HepG2 (cell line): ENCODE data around the gene CAMK1. TPM values are rescaled to one million over a fixed set of nuclear protein-coding genes. Genes with fewer than 3 reads are reported as not detected.

Experiments
- CHD4 ChIP-seq: fragments of 200-600 bp; sonication (generic); IDR thresholded peaks from 2 replicates; pipeline ENCODE4 v1.7.0; 2017; ENCODE audit warnings: mild to moderate bottlenecking, low read length, borderline replicate concordance
- FLYWCH1 ChIP-seq: sonication (generic); formaldehyde crosslinking; IDR thresholded peaks from 2 replicates; pipeline ENCODE4 v1.8.1; 2023; ENCODE audit warnings: mild to moderate bottlenecking, missing genetic modification reagents
- FOXO4 ChIP-seq: sonication (generic); formaldehyde crosslinking; conservative IDR thresholded peaks from 2 replicates; pipeline ENCODE4 v1.8.1; 2023; ENCODE audit warnings: missing genetic modification reagents
- JUNB ChIP-seq: sonication (generic); formaldehyde crosslinking; IDR thresholded peaks from 2 replicates; pipeline ENCODE4 v1.8.0; 2022; ENCODE audit warnings: missing genetic modification reagents, mild to moderate bottlenecking, borderline replicate concordance
- KDM5A ChIP-seq: fragments of 200-600 bp; sonication (generic); IDR thresholded peaks from 2 replicates; pipeline ENCODE4 v1.7.0; 2018; ENCODE audit warnings: antibody characterized with exemption, mild to moderate bottlenecking, low read length, borderline replicate concordance
- KLF15 ChIP-seq: sonication (generic); formaldehyde crosslinking; IDR thresholded peaks from 2 replicates; pipeline ENCODE4 v1.8.1; 2023; ENCODE audit warnings: borderline replicate concordance, mild to moderate bottlenecking, inconsistent platforms, missing genetic modification reagents, mixed read lengths
- MEF2D ChIP-seq: sonication (generic); formaldehyde crosslinking; IDR thresholded peaks from 2 replicates; pipeline ENCODE4 v1.5.1; 2020; ENCODE audit warnings: mild to moderate bottlenecking, missing genetic modification reagents
- MZF1 ChIP-seq: sonication (generic); formaldehyde crosslinking; IDR thresholded peaks from 2 replicates; pipeline ENCODE4 v1.8.1; 2023; ENCODE audit warnings: mild to moderate bottlenecking, missing genetic modification reagents, borderline replicate concordance
- NCOA1 ChIP-seq: sonication (generic); formaldehyde crosslinking; IDR thresholded peaks from 2 replicates; pipeline ENCODE4 v1.9.0; 2021; ENCODE audit warnings: missing genetic modification reagents
- NKX3-1 ChIP-seq: sonication (generic); formaldehyde crosslinking; IDR thresholded peaks from 2 replicates; pipeline ENCODE4 v1.5.0; 2020; ENCODE audit warnings: missing genetic modification reagents
- PAXIP1 ChIP-seq: sonication (generic); formaldehyde crosslinking; conservative IDR thresholded peaks from 2 replicates; pipeline ENCODE4 v1.4.0; 2020; ENCODE audit warnings: mild to moderate bottlenecking, missing genetic modification reagents, moderate library complexity
- SAP130 ChIP-seq: IDR thresholded peaks from 2 replicates; pipeline ENCODE4 v1.6.1; 2016; ENCODE audit warnings: low read depth
- THRA ChIP-seq: sonication (generic); formaldehyde crosslinking; IDR thresholded peaks from 2 replicates; pipeline ENCODE4 v1.4.0; 2020; ENCODE audit warnings: missing genetic modification reagents, borderline replicate concordance
- YEATS2 ChIP-seq: sonication (generic); formaldehyde crosslinking; IDR thresholded peaks from 2 replicates; pipeline ENCODE4 v1.4.0; 2020; ENCODE audit warnings: missing genetic modification reagents, borderline replicate concordance
- ZNF563 ChIP-seq: sonication (generic); formaldehyde crosslinking; IDR thresholded peaks from 2 replicates; pipeline ENCODE4 v1.8.0; 2022; ENCODE audit warnings: mild to moderate bottlenecking, moderate library complexity, missing genetic modification reagents
- ZNF576 ChIP-seq: sonication (generic); formaldehyde crosslinking; IDR thresholded peaks from 2 replicates; pipeline ENCODE4 v1.4.0; 2020; ENCODE audit warnings: mild to moderate bottlenecking, missing genetic modification reagents
- ZNF605 ChIP-seq: sonication (generic); formaldehyde crosslinking; IDR thresholded peaks from 2 replicates; pipeline ENCODE4 v1.8.0; 2022; ENCODE audit warnings: mild to moderate bottlenecking, missing genetic modification reagents
- ZNF75D ChIP-seq: sonication (generic); formaldehyde crosslinking; IDR thresholded peaks from 2 replicates; pipeline ENCODE4 v1.8.1; 2023; ENCODE audit warnings: missing genetic modification reagents, mild to moderate bottlenecking, borderline replicate concordance
- ZNF766 ChIP-seq: sonication (generic); formaldehyde crosslinking; IDR thresholded peaks from 2 replicates; pipeline ENCODE4 v1.5.0; 2020; ENCODE audit warnings: missing genetic modification reagents, borderline replicate concordance
- ZNF770 ChIP-seq: sonication (generic); formaldehyde crosslinking; IDR thresholded peaks from 2 replicates; pipeline ENCODE4 v1.5.0; 2020; ENCODE audit warnings: mild to moderate bottlenecking, missing genetic modification reagents
- ZNF878 ChIP-seq: sonication (generic); formaldehyde crosslinking; IDR thresholded peaks from 2 replicates; pipeline ENCODE4 v1.8.1; 2023; ENCODE audit warnings: mild to moderate bottlenecking, missing genetic modification reagents, moderate library complexity
- polyA plus RNA-seq, 8 experiments: library from polyadenylated mRNA; depleted of rRNA in 3 of 8; stranded (reverse) in 7 of 8; unstranded in 1 of 8; fragments of >200 nt; fragmentation: Illumina TruSeq in 4 of 8; extraction: Trizol in 4 of 8; gene quantifications; 2 replicates each; pipeline versions ENCODE4 v1.2.1 to v1.2.3, GENCODE V29; 2011 to 2016; ENCODE audit warnings: low read depth in 4 of 8, missing spikeins in 1 of 8, mixed read lengths in 1 of 8; ENCODE audit not compliant: insufficient read depth in 1 of 8
- total RNA-seq, 5 experiments: library from RNA; depleted of rRNA; stranded (reverse); fragments of >200 nt; fragmentation: Illumina TruSeq; extraction: Trizol; gene quantifications; 2 replicates each; pipeline ENCODE4 v1.2.3, GENCODE V29; 2016; ENCODE audit warnings: low read depth in 1 of 5

The CAMK1 gene
- total and polyA plus RNA-seq, 2 of the 13 experiments (the other 11 are each of a cell fraction or from before 2014, with no cell fraction given) = 26.4 to 53.3 TPM

GRCh38 chr3:9791790-9792404 is 22.1 kb upstream of the CAMK1 start (continued):
- no peak for TF ChIP-seq FOXO4
- TF ChIP-seq SAP130 (CRISPR knock-in tag) = no peak
- no peak for TF ChIP-seq YEATS2
- TF ChIP-seq MZF1 = no peak
- TF ChIP-seq ZNF878 (CRISPR knock-in tag) = 0 out of 2 replicates have a peak, but pooled peaks have one; percentile 15
- TF ChIP-seq FLYWCH1 (CRISPR knock-in tag) = no peak
- peak; percentile 82; the same call in 1 of the 2 replicates for TF ChIP-seq ZNF605 (CRISPR knock-in tag)
- TF ChIP-seq MEF2D (CRISPR knock-in tag) = 0 out of 2 replicates have a peak, but pooled peaks have one; percentile 15
- TF ChIP-seq ZNF770 = no peak
- TF ChIP-seq ZNF766 (CRISPR knock-in tag) = no peak
- TF ChIP-seq KDM5A = peak; percentile 76; the same call in 1 of the 2 replicates
- TF ChIP-seq ZNF576 (CRISPR knock-in tag) = no peak
- no peak for TF ChIP-seq ZNF563 (CRISPR knock-in tag)
- TF ChIP-seq JUNB (CRISPR knock-in tag) = no peak
- TF ChIP-seq CHD4 = peak; percentile 93; the same call in 1 of the 2 replicates
- TF ChIP-seq NKX3-1 (CRISPR knock-in tag) = 0 out of 2 replicates have a peak, but pooled peaks have one; percentile 21
- TF ChIP-seq THRA (CRISPR knock-in tag) = 0 out of 2 replicates have a peak, but pooled peaks have one; percentile 43
- no peak for TF ChIP-seq PAXIP1 (CRISPR knock-in tag)
- no peak for TF ChIP-seq NCOA1 (CRISPR knock-in tag)
- no peak for TF ChIP-seq ZNF75D (CRISPR knock-in tag)
- TF ChIP-seq KLF15 (CRISPR knock-in tag) = no peak
